AG09319 (cell line): ENCODE data around the gene SLC39A13.

Source experiments
- DNase-seq: peaks from one replicate; pipeline ENCODE4 v3.0.0-alpha.2; 2010; ENCODE audit warnings: low read depth; ENCODE audit errors: extremely low read depth
- CTCF ChIP-seq: IDR thresholded peaks from 2 replicates; pipeline ENCODE4 v1.5.1; 2011; ENCODE audit warnings: low read depth, mild to moderate bottlenecking, inconsistent platforms, low read length, moderate library complexity

SLC39A13 gene

GRCh38 chr11:47441421-47441820, 33.0 kb downstream of the SLC39A13 start:
- no peak for TF ChIP-seq CTCF
- no peak for DNase-seq

GRCh38 chr11:47442514-47442913, 34.1 kb downstream of the SLC39A13 start:
- no peak for DNase-seq
- no peak for TF ChIP-seq CTCF

- no peak for DNase-seq
- no peak for TF ChIP-seq CTCF
Observed at GRCh38 chr11:47443028-47443700, 34.8 kb downstream of the SLC39A13 start.

- no peak for DNase-seq
- no peak for TF ChIP-seq CTCF
Observed at GRCh38 chr11:47443817-47444216, 35.4 kb downstream of the SLC39A13 start.

- no peak for TF ChIP-seq CTCF
- no peak for DNase-seq
Observed at GRCh38 chr11:47445840-47446239, 37.5 kb downstream of the SLC39A13 start.

GRCh38 chr11:47446833-47447232, 38.4 kb downstream of the SLC39A13 start:
- no peak for TF ChIP-seq CTCF
- no peak for DNase-seq

GRCh38 chr11:47447906-47448305, 39.5 kb downstream of the SLC39A13 start:
- no peak for TF ChIP-seq CTCF
- DNase-seq, result no peak
